Measurements from ENCODE around the gene SHISA5.
"Not testable (repeated sequence)": the region's sequence is repeated elsewhere in the genome, so short reads cannot be mapped to it uniquely, and the experiment has no call there.

Gene SHISA5

DNA sequence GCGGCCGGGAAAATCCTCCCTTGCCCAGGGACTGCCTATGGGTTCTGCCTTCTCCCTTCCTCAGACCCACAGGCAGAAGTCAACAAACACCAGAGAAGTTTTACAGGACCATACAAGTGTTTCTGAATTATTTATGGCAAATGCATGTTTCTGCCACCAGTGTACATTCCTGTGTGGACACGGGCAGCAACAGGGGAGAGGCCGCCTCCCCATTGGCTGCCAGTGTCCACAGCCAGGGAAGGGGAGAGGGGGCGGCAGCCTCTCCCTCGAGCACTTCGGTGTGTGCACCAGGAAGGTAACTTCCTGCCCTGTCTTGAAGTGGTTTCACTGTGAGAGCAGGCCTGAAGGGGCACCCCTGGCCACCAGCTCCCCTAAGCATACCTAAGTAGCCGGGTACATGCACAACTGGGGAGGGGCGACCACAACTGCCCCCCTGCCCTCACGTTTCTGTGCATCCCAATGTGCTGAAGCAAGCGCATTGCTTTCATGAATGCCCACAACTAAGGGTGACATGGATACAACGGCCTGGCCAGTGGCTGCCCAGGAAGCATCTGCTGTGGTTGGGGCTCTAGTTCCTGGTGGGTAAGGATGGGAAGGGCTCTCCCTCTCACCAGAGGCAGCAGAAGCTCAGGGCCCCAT is 14.8 kb upstream of the SHISA5 start:
- DNase-seq: no peak

DNA sequence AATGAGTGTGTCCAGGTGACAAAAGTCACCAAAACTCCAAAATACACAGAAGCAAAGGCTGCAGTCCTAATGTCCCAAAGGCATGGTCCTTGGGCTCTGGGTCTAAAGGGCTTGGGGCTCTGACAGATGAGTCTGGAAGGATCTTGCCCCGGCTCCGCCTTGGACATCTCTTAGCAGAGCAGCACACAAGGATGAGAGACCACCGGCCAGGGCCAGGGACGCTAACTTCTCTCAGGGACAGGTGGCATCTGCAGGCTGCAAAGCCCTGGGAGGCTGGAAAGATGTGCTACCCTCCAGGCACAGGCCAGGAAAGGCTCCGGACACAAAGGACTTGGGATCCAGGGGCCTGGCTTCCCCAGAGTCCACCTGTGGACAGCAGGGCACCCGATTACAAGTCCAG is 14.1 kb upstream of the SHISA5 start:
- DNase-seq: no peak

DNA sequence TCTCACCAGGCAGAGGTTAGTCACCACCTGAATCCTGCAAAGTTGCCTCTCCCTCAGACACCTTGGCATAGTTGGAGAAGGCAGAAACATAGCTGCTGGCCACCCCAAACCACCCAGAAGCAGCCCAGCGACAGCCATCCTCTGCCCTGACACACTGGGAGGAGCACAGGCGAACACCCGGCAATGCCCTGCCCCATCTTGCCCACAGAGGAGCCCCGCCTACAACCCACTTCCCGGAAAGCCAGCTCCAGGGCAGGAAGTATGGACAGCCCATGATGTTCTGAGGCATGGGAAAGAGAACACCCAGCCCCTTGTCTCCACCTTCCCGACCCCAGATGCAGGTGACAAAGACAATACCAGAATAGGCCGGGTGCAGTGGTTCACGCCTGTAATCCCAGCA is 12.6 kb upstream of the SHISA5 start:
- DNase-seq: peak; percentile 40 to 50

DNA sequence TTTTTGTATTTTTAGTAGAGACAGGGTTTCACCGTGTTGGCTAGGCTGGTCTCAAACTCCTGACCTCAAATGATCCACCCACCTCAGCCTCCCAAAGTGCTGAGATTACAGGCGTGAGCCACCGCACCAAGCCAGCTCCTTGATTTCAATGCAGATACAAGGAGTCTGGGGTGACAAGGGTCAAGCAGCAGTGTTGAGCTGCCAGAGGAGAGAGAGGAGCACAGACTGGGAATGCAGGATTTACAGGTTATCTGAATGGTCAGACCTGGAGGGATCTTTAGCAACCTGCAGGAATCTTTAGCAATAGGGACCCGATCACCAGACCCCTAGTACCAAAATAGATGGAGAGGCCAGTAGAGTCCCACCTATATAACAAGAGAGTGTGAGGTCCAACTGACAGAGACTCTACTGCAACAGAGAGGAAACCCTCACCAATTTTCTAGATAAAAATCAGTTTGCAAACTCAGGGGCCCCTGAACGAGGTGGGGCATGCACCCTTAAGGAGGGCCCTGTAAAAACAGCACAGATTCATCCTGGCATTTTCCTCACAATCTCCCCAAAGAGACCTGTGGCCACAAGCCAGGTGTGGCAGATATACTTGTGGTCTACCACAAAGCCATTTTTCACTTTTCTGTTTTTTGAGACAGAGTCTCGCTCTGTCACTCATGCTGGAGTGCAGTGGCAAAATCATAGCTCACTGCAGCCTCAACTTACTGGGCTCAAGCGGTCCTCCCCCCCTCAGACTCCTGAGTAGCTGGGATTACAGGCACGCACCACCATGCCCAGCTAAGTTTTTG is 10.7 kb upstream of the SHISA5 start:
- DNase-seq: no peak

DNA sequence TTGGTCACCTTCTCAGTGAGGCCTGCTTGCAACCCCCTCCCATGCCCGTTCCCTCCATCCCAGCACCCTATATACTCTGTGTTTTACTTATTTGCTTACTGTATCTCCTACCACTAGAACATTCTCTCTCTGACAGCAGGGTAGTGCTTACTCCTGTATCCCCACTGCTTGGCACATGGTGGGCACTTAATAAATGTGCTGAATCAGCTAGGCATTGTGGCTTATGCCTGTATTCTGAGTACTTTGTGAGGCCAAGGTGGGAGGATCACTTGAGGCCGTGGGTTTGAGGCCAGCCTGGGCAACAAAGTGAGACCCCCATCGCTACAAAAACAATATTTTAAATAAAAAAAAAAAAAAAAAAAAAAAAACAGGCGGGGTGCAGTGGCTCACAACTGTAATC is 7.6 kb upstream of the SHISA5 start:
- DNase-seq: no peak

DNA sequence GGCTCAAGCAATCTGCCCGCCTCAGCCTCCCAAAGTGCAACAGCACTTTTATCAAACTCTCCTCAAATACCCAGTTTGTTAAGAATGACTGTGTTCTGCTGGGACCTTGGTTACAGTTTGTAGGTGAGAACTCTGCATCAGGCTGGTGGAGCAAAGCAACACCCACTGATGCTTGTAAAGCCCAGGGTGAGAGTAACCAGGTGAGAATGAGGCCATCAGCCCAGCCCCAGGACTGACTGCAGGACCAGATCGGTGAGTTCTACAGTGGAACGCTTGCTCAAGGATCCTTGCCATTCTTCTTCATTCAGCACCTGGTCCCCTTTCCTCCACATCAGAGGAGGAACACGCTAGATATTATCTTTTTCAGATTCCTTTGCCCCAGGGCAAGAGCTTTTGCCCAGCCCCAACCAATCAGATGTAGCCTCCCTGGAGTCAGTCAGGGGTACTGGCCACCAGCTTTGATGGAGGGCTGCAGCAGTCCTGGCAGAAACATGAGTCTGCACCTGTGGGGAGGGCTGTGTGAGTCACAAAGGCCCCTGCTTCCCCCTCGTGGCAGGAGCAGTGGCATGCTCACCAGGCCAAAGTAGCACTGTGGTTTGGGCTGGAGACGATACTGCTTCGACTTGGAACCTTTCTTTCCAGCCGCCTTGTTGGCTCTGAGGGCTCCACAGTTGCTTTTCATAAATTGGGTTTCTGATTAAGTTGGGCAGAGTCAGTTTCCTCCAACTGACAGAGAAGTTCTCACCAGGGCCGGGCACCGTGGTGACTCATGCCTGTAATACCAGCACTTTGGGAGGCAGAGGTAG is 3.5 kb upstream of the SHISA5 start:
- DNase-seq: peak; percentile 68 to 76

DNA sequence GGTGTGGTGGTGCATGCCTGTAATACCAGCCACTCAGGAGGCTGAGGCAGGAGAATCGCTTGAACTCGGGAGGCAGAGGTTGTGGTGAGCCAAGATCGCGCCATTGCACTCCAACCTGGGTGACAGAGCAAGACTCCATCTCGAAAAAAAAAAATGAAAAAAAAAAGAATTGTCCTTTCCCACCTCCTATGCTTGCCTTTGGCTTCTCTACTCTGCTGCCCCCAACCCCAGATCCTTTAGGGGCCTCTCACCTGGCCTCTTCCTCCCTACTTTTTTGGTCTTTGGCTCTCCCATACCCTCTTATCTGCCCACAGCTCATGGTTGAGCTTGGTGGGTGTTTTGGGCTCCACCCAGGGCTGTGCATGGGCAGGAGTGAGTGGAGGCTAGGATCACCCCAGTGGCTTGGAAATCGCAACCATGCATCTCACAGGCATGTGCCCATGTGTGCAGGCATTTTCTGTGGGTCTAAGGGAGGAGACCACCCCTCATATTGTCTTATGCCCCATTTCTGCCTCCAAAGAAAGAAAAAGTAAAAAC is 2.1 kb upstream of the SHISA5 start:
- no peak for DNase-seq

DNA sequence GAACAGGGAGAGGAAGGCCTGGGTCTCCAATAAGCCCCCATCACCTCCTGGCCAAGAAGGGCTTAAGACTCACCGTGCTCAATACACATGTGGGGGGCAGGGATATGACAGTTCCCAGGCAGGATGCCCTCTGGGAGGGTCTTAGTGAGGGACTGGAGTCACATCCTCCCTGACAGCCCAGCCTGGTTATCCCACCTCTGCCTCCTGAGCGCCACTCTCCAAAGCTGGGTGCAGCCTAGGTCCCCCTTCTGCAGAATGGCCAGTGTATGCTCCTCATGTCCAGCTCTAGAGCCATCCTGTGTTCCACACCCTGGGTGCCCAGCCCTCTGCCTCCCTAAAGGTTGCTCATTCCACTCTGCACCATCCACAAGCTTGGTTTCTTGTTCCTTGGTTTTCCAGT is 1.2 kb upstream of the SHISA5 start:
- no peak for DNase-seq

DNA sequence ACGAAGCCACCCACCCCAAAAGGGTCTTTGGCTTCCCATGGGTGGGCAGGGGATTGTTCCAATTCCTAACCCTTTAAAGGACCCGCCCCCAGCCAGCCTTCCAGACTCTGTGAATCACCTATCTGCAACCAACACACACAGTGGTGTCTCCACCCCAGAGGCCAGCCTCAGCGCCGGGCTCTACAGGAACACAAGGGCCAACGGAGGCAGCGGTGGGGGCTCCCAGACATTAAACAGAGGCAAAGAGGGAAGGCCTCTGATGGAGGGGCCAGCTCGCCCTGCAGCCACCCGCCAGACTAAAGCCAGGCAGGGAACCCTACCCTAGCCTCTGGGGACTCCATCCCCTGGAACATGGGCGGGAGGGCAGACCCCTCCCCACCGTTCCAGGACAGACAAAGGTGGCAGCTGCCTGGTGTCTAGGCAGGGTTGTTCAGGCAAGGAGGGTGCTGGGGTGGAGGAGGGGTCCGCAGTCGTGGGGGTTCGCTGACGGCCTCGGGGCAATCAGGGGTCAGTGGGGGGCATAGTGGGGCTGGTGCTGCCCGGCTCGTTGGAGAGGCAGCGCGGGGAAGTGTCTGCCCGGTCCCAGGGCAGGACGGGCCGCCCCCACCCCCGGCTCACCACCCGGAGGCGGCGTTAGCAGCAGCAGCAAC is 448 bp downstream of the SHISA5 start:
- DNase-seq: peak; percentile 35 to 47

DNA sequence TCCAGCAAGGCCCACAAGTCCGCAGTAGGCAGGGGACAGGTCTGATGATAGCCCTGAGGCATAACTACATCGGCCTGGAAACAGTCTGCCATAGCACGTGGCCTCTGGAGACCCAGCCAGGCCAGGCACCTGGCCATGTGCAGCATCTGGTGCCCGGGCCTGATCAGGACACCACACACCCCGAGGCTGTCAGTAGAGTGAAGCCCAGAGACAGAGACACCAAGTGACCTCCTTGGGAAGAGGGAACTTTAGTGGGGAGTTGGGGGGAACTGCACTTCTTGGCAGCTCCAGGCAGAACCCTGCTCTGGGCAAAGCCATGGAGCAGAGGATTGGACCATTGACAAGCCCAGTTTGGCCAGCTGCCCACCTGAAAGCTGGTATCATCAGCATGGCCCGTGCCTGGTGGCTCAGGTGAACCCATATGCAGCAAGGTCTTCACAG is 1.2 kb downstream of the SHISA5 start:
- DNase-seq: no peak

DNA sequence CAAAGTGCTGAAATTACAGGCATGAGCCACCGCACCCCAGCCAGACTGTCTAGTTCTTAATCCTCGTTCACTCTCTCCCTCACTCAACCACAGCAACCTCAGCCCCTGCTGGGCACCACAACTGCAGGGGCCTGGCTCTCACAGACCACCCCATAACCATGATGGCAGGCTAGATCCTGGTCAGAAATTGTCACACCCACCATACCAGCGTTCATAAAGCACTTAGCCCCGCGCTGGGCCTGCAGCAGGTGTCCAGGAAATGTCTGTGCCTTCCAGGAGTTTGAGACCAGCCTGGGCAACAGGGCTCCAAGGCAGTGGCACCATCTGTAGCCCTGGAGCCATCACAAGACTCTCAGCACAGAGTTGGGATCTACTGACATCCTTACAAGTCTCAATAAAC is 1.9 kb downstream of the SHISA5 start:
- DNase-seq: no peak

DNA sequence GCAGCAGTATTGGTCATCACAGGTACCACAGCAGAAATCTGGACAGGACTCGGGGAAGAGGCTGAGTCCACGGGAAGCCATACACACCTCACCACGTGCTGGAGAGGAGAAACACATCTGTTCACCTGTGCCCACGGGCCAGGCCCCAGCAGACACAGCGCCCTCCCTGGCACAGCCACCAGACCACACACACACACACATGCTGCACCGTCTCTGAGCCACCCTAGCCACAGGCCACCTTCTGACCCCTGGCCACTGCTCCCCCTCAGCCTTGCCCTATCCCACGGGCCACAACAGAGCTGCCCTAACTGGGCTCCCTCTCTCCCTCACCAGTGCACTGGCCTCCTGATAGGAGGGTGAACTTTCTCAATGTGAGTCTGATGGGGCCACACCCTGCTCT is 2.8 kb downstream of the SHISA5 start:
- no peak for DNase-seq

DNA sequence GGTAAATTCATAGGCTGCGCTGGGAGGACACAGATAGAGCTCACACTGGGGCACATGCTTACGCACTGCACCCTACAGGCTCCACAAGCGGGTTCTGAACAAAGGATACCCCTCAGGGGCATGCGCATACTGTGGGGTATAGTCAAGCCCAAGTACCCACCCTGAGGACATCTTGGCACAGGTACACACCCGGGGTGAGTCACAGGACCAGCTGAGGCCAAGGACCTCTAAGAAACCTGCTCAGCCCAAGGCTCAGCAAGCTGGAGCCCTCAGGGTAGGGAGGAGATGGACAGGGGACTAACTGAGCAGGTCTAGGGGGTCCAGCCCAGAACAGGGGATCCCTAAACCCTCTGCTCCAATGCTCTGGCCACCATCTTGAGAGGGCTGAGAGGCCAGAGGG is 3.3 kb downstream of the SHISA5 start:
- no peak for DNase-seq

DNA sequence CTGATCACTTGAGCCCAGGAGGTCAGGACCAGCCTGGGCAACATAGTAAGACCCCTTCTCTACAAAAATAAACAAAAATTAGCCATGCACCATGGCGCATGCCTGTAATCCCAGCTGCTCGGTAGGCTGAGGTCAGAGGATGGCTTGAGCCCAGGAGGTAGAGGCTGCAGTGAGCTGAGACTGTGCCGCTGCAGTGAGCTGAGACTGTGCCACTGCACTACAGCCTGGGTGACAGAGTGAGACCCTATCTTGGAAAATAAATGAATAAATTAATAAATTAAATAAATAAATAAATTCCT is 10.8 kb downstream of the SHISA5 start:
- DNase-seq: no peak

DNA sequence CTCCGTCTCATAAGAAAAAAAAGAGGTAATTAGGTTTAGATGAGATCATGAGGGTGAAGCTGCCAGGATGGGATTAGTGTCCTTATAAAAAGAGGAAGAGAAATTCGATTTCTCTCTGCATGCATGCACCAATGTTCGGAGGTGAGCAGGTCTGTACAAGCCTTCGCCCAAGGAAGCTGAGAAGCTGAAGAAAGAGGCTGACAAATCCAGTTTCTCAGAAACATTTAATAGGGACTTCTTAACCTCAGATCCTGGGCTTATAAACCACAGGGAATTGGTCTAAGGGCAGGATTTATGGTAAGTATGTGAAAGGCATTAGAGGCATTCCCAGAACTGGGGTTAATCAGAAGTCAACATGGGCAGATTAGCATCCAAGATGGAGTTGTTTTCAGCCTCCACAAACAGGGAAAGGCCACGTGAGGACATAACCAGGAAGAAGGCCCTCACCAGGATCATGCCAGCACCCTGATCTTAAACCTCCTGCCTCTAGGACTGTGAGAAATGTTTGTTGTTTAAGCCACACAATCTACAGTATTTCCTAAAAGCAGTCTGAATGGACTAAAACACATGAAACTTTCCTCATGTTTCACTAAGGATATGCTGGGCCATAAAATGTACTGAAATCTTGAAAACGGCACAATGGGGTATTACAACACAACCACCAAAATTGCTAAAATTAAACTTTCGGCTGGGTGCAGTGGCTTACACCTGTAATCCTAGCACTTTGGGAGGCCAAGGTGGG is 11.3 kb downstream of the SHISA5 start:
- DNase-seq: no peak

DNA sequence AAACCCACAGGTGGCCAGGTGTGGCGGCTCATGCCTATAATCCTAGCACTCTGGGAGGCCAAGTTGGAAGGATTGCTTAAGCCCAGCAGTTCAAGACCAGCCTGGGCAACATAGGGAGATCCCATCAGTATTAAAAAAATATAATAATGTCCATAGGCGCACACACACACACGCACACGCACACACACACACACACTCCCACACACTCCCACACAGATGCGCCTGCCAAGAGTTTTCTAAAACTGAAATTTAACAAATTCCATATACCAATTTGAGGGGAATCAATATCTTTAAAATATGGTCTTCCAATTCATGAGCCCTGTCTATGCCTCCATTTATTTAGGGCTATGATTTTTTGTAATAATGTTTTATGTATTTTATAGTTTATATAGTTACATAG is 17.0 kb downstream of the SHISA5 start:
- no peak for DNase-seq

DNA sequence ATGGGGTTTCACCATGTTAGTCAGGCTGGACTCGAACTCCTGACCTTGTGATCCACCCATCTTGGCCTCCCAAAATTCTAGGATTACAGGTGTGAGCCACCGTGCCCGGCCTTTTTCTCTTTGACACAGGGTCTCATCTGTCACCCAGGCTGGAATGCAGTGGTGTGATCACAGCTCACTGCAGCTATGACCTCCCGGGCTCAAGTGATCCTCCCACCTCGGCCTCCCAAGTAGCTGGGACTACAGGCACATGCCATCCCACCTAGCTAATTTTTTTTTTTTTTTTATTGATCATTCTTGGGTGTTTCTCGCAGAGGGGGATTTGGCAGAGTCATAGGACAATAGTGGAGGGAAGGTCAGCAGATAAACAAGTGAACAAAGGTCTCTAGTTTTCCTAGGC is 21.2 kb downstream of the SHISA5 start:
- not testable (repeated sequence) for DNase-seq

DNA sequence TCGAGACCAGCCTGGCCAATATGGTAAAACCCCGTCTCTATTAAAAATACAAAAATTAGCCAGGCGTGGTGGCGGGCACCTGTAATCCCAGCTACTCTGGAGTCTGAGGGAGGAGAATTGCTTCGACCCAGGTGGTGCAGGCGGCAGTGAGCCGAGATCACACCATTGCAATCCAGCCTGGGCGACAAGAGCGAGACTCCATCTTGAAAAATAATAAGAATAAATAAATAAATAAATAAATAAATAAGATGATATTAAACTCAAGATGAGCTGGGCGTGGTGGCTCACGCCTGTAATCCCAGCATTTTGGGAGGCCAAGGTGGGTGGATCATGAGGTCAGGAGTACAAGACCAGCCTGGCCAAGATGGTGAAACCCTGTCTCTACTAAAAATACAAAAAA is 23.1 kb downstream of the SHISA5 start:
- DNase-seq: not testable (repeated sequence)

DNA sequence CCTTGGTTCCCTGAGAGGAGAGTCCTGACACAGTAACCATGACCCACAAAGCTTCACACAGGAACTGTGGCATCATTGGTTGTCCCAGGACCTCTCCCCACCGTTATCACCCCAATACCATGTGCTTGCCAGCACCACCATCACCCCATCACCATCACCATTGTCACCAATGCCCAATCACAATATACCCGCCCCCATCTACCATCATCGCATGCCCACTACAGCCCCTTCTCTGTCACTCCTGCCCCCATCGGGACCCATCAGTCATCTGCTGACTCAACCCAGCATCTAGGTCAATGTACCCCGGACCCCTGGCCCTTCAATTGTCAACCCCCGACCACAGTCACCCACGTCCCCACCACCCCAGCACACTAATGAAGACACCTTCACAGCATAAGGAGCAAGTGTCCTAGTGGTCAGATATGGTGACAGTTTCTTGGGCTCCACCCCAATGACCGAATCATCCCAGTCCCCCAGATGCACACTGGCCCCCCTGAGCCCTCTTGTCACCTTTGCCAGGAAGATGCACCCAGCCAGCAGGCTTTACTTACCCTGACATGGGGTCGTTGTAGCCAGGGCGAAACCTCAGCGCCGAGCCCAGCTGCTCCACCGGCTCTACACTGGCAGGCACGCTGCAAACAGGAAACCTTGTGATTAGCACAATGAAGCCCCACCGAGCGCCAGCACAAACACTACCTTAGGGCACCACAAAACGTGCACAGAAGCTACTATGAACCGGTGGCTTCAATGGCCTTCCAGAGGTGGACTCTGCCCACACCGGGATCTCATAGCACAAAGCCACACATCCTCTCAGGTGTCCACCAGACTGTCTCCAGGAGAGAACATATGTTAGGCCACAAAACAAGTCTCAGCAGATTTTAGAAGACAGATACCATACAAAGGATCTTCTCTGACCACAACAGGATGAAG is 25.1 kb downstream of the SHISA5 start:
- DNase-seq: peak; percentile 45 to 52

DNA sequence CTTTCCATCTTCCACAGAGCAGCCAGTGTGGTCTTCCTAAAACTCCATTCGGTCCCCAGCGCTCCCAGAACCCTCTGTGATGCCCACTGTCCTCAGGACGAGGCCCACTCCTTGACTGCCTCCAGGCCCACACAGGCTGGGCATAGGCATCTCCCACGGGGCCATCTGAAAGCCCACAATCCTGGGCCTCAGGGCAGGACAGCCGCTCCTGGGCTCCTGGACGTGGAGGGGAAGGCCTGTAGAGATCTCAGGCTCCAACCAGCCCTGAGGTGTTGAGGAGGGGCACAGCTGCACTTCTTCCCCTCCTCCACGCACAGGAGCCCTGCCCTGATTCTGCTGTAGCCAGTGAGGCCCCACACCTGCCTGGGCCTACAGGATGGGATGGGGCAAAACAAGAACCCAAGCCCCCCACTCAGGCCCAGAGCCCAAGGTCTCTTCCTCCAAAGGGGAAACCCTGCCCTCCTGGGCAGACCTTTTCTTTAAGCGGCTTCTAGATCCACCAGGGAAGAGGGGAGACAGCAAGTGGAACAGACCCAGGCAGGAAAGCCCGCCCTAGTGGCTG is 25.9 kb downstream of the SHISA5 start:
- no peak for DNase-seq

Data from activated CD4-positive, alpha-beta T cell treated with anti-CD3 and anti-CD28 coated beads, Interleukin-2, amount 50 U/mL, for 48 hours (primary cell).